ENCODE measurements around the gene KCNJ9.

The KCNJ9 gene

DNA sequence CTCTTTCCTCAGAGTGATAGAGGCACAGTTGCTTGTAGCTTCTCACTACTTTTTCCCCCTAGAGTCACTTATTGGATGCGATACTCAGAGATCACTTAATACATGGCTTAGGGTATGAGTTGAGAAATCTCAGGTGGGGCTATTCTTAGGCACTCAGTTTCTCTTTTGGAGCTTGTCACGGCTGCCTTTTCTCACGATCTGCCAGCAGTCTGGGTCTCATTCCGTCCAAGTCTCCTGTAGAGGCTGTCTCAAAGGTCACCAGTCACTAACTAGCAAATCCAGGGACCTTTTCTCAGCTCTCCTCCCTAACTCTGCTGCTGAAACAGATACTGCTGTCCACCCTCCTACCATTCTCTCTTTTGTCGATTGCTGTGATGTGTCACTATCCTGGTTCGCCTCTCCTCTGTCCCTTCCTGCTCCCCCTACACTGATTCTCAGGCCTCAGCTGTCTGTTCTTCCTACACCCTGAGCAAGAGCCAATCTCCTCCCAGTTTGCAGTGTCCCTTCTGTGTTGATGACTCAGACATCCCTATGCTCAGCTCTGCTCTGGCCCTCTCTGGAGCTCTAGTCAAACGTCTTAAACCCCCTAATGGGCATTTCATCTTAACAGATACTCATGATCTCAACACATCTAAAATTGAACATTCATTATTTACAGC, 46.7 kb downstream of the KCNJ9 start:
- DNase-seq = no peak

DNA sequence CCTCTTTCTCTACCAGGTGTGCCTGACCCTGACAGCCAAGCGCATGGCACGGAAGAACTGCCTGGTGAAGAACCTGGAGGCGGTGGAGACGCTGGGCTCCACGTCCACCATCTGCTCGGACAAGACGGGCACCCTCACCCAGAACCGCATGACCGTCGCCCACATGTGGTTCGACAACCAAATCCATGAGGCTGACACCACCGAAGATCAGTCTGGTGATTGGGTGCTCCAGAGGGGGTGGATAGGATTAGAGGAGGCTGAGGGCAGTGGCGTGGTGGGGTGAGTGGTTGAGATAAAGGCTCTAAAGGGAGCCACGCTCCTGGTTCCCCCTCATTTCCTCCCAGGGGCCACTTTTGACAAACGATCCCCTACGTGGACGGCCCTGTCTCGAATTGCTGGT, 47.3 kb downstream of the KCNJ9 start:
- DNase-seq = no peak

DNA sequence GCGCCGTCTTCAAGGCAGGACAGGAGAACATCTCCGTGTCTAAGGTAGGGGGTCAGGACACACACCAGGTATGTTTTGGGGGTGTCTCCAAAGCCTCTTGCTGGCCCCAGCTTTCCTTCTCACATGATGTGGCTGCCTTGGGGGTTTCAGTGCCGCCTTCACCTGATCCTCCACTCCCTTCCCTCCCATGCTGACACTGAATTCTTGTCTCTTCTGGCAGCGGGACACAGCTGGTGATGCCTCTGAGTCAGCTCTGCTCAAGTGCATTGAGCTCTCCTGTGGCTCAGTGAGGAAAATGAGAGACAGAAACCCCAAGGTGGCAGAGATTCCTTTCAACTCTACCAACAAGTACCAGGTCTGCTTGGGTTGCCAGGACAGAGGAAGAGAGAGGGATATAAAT, 47.7 kb downstream of the KCNJ9 start:
- DNase-seq = no peak

DNA sequence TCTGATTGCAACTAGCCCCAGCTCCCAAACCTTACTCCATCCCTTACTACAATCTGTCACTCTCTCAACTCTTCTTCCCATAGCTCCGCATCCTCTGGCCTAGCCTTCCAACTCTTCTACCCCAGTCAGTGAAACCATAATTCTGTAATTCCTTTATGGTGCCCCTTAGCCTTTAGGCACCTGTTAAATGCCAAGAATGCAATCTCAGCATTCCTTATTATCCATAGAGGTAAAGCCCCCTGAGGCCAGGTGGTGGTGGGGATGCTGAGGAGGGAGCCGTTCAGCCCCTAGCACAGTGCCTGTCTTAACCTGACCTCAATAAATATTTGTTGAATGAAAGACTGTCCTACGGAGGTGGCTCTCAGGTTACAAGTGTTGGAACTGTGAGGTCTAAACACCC, 48.2 kb downstream of the KCNJ9 start:
- no peak for DNase-seq

DNA sequence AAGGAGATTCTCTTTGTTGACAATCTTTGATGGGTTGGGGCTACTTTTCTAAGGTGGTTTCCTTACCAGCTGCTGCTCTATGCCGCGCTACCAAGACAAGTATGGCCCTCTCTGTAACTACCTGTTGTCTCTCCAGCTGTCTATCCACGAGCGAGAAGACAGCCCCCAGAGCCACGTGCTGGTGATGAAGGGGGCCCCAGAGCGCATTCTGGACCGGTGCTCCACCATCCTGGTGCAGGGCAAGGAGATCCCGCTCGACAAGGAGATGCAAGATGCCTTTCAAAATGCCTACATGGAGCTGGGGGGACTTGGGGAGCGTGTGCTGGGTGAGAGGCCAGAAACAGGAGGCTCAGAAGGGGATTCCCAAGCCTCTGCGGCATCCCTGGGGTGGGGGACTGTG, 48.6 kb downstream of the KCNJ9 start:
- no peak for DNase-seq

DNA sequence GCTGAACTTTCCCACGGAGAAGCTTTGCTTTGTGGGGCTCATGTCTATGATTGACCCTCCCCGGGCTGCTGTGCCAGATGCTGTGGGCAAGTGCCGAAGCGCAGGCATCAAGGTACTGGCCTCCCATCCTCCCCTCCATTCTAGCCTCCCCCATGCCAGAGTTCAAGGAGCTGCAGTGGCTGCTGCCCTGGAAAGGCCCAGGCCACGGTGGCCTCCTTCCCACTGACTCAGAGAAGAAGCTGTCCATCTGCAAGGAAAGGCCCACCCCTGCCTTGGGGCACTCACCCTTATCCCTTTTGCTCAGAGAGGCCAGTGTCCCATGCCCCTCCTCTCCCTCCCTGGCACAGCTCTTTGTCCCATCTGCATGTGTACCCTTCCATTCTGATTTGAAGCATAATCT, 49.1 kb downstream of the KCNJ9 start:
- no peak for DNase-seq

DNA sequence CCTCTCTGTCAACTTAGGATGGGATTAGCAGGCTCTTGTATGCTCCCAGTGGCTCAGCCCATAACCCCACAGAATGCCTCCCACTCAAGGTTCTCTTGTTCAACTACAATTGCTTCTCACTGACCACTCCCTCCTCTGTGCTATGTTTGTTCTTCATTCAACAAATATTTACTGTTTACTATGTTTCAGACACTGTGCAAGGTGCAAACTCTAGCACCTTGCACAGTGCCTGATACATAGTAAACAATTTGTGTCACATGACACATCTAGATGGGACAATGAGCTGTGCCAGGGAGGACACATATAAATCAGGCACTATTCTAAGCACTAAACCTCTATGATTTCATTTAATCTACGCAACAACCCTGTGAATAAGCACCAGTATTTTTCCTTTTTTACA, 49.6 kb downstream of the KCNJ9 start:
- DNase-seq = no peak

DNA sequence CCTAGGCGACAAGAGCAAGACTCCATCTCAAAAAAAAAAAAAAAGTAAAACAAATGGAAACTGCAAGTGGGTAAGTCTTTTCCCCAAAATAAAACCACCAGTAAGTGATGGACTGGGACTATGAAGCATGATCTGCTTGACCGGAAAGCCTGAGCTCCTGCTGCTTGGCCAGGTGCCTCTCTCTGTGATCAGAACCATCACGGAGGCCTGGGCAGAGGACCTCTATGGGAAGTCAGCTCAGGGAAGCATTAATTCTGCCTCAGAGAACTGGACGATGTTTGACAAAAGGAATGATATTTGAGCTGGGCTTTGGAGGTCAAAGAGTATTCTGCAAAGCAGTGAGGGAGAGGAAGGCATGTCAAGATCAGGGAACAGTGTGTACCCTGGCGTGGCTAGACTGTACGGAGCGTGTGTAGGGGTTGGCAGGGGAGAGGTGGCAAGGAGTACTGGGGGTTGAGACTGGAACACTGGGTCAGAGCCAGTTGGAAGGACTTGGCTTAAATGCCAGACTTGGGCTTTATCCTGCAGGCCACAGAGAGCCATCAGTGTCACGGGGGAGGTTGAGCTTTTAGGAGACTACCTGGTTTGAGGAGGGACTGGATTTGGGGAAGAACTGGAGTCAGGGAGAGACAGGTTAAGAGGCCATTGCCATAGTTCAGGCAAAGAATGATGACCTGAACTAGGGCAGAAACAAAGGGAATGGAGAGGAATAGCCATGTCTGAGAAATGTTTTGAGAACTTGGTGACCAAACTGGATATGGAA, 50.6 kb downstream of the KCNJ9 start:
- DNase-seq = no peak

DNA sequence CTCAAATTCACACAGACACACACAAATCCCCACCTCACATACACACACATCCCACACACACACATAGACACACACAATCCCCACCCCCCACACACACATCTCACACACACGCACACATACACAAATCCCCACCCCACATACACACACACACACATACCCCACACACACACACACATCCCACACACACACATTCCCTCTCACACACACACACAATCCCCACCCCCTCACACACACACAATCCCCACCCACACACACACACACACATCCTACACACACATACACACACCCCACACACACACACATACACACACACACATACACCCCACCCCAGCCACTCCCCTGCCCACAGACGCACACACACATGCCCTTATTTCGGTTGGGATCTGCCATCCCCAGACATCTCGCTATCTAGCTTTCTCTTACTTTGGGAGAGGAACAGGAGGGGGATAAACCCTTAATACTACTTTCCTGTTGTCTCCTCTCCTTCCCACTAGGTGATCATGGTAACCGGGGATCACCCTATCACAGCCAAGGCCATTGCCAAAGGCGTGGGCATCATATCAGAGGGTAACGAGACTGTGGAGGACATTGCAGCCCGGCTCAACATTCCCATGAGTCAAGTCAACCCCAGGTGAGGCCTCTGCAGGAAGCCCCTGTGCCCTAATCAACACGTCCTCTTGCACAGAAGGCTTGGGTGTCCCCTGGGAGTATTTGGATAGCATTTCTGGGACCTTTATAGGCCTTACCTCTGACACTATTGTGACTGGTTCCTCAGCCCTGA, 52.8 kb downstream of the KCNJ9 start:
- DNase-seq = no peak

DNA sequence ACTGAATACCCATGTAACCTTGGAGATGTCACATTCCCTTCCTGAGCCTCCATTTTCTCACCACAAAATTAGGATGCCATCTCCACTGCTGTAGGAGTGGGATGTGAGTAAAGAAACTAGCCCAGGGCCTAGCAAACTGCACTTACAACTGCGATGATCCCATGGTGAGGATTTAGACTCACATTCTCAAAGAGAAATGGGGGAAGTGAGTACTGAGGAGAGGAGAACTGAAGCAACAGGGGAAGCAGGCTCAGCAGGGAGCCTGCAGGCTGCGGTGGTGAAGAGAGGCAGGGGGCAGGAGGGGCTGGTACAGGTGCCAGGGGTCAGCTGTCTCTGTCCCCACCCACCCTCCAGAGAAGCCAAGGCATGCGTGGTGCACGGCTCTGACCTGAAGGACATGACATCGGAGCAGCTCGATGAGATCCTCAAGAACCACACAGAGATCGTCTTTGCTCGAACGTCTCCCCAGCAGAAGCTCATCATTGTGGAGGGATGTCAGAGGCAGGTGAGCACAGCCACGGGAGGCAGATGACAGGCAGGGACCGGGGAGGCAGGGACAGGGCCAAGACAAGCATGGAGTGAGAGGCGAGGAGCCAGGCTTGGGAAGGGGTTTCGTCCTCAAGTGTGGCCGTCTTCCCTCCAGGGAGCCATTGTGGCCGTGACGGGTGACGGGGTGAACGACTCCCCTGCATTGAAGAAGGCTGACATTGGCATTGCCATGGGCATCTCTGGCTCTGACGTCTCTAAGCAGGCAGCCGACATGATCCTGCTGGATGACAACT, 53.6 kb downstream of the KCNJ9 start:
- DNase-seq = no peak

DNA sequence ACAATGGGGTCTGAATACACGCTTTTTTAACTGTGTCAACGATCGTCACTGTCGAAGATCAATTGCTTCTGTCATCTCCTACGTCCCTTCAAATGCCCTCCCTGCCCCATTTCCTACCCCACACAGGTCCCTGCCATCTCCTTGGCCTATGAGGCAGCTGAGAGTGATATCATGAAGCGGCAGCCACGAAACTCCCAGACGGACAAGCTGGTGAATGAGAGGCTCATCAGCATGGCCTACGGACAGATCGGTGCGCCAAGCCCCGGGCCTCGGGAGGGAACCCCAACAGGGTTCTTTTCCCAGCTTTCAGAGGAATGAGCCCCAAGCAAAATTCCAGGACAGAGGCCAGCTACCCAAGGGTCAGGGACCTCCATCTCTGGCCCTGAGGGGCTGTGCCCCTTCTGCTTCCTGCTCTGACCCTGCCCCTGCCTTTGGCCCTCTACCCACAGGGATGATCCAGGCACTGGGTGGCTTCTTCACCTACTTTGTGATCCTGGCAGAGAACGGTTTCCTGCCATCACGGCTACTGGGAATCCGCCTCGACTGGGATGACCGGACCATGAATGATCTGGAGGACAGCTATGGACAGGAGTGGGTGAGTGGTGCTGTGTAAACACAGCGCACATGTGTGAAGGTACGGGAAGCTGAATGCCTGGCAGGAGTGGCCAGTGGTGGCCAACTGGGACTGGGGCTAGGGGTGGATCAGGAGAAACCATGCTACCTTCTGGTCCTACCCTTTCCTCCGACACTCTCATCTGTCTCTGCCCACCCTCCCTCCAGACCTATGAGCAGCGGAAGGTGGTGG, 55.0 kb downstream of the KCNJ9 start:
- DNase-seq = no peak

DNA sequence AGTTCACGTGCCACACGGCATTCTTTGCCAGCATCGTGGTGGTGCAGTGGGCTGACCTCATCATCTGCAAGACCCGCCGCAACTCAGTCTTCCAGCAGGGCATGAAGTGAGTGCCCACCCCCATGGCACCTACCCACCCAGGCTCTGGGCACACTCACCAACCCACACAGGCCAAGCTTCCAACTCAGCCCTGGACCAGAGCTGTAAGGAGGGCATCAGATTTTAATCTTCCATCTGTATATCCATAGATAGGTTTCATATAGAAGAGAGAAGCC, 55.5 kb downstream of the KCNJ9 start:
- DNase-seq = no peak

DNA sequence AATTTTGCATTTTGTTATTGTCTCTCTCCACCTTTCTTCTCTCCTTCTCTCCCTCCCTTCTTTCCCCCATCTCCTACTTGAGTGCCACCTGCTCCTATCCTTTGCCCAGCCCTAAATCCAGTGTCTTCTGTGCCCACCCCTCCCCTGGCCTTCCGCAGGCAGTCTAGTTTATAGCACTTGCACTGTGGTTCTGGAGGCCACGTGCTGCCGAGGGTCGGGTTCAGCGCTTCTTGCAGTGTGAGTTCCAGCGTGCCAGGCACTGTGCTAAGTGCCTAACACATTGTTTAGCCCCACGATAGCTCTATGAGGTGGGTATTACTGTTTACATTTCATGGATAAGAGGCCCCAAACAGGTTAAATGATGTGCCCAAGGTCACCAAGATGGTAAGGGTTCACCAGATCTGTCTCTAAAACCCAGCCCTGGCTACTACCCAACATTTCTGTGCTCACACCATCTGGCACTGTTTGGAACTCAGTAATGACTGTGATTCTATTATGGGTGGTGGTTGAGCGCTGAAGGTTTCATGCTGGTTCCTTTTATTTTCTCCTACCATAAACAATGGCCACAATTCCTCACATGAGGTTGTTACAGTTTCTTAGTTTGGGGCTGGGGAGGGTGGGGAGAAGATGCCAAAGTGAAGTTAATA, 56.0 kb downstream of the KCNJ9 start:
- no peak for DNase-seq

DNA sequence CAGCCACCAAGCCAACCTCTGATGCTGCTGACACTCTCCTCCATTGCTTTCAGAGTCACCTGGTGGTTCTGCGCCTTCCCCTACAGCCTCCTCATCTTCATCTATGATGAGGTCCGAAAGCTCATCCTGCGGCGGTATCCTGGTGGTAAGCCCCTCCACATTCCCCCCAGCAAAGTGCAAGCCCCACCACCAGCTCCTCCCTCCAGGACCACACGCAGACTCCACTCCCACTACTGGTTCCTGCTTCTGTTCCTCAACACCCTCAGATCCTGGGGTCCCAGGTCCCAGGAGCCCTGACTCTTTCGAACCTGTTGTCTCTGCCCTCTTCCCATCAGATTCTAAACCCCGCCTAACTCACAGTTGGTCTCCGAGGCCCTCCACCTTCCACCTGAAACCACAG, 58.5 kb downstream of the KCNJ9 start:
- no peak for DNase-seq

Measured in NCI-H1105 treated with DMSO at 0.1 percent for 48 hours (cell line).